Keratinocyte (primary cell): ENCODE results near the gene DLG2. TPM values are rescaled to one million over a fixed set of nuclear protein-coding genes. Genes with fewer than 3 reads are reported as not detected.

Source experiments
- DNase-seq: peaks from one replicate; pipeline ENCODE4 v3.0.0-alpha.2; 2011; ENCODE audit warnings: low read depth, missing footprints, low spot score
- FAIRE-seq: peaks from 2 replicates; lab custom pipeline; 2011; peaks lifted over from hg19 to GRCh38; lab: Jason Lieb, UNC
- H2AFZ ChIP-seq: 2 replicates; pipeline ENCODE4 v1.6.0; 2012; ENCODE audit warnings: low read length, control low read depth, inconsistent platforms; ENCODE audit not compliant: control insufficient read depth
- H3K27ac ChIP-seq: 2 replicates; pipeline ENCODE4 v1.5.1; 2011; ENCODE audit warnings: low read length; ENCODE audit not compliant: control insufficient read depth, insufficient read depth
- H3K27me3 ChIP-seq: 3 replicates; pipeline ENCODE4 v1.6.0; 2011; ENCODE audit warnings: low read length; ENCODE audit not compliant: control insufficient read depth, insufficient read depth; ENCODE audit errors: extremely low read depth
- H3K36me3 ChIP-seq, 2 experiments: 2 replicates in 1 of 2; 3 replicates in 1 of 2; pipeline ENCODE4 v1.5.1; 2011; ENCODE audit warnings: low read length in 2 of 2, mild to moderate bottlenecking in 1 of 2; ENCODE audit not compliant: control insufficient read depth in 2 of 2, insufficient read depth in 2 of 2; ENCODE audit errors: extremely low read depth in 1 of 2
- H3K4me1 ChIP-seq: 3 replicates; pipeline ENCODE4 v1.5.1; 2011; ENCODE audit warnings: low read length; ENCODE audit not compliant: control insufficient read depth, insufficient read depth; ENCODE audit errors: extremely low read depth
- H3K4me2 ChIP-seq: 3 replicates; pipeline ENCODE4 v1.6.0; 2011; ENCODE audit warnings: low read depth, low read length; ENCODE audit not compliant: control insufficient read depth, insufficient read depth; ENCODE audit errors: extremely low read depth
- H3K4me3 ChIP-seq, 3 experiments: fragments of 200-600 bp in 1 of 3; sonication (generic) in 1 of 3; 2 replicates in 2 of 3; 3 replicates in 1 of 3; pipeline ENCODE4 v1.5.1; 2011 to 2016; ENCODE audit warnings: low read length in 3 of 3, mild to moderate bottlenecking in 3 of 3, control low read depth in 2 of 3, inconsistent platforms in 1 of 3, low read depth in 1 of 3, mixed read lengths in 1 of 3, mixed run types in 1 of 3, moderate library complexity in 1 of 3; ENCODE audit not compliant: control insufficient read depth in 2 of 3, insufficient read depth in 2 of 3; ENCODE audit errors: extremely low read depth in 1 of 3
- H3K79me2 ChIP-seq: 2 replicates; pipeline ENCODE4 v1.6.0; 2012; ENCODE audit warnings: low read length; ENCODE audit not compliant: control insufficient read depth, insufficient read depth
- H3K9ac ChIP-seq: 3 replicates; pipeline ENCODE4 v1.6.0; 2011; ENCODE audit warnings: low read length; ENCODE audit not compliant: control insufficient read depth, insufficient read depth; ENCODE audit errors: extremely low read depth
- H3K9me1 ChIP-seq: 3 replicates; pipeline ENCODE4 v1.6.0; 2011; ENCODE audit warnings: low read length; ENCODE audit not compliant: control insufficient read depth, insufficient read depth; ENCODE audit errors: extremely low read depth
- H3K9me3 ChIP-seq: 2 replicates; pipeline ENCODE4 v1.5.1; 2012; ENCODE audit warnings: low read depth, low read length; ENCODE audit not compliant: control insufficient read depth
- H4K20me1 ChIP-seq: 3 replicates; pipeline ENCODE4 v1.6.0; 2011; ENCODE audit warnings: low read length; ENCODE audit not compliant: control insufficient read depth, insufficient read depth; ENCODE audit errors: extremely low read depth
- EZH2 ChIP-seq: IDR thresholded peaks from one replicate; pipeline ENCODE4 v1.6.1; 2012; ENCODE audit warnings: inconsistent platforms, mild to moderate bottlenecking, low read length, moderate library complexity
- dilution Hi-C: fragments of 300-500 bp; cut with MboI; formaldehyde crosslinking; loops from one replicate; pipeline ENCODE4 v1.7.0; 2020; ENCODE audit warnings: low sequenced_read_pairs; ENCODE audit not compliant: extremely low pct_ligation_motif_present
- polyA plus RNA-seq, 5 experiments: library from polyadenylated mRNA; depleted of rRNA in 3 of 5; stranded (reverse) in 3 of 5; stranded (forward) in 1 of 5; unstranded in 1 of 5; fragments of >200 nt; gene quantifications; 1 replicate in 1 of 5; 2 replicates in 3 of 5; 3 replicates in 1 of 5; pipeline versions ENCODE4 v1.2.1 to v1.2.3, GENCODE V29; 2011 to 2012; ENCODE audit warnings: missing spikeins in 2 of 5, low read depth in 1 of 5, low replicate concordance in 1 of 5
- TF ChIP-seq, protein P1 (sequence below), 3 experiments: IDR thresholded peaks in 1 of 3; conservative IDR thresholded peaks in 1 of 3; optimal IDR thresholded peaks in 1 of 3; 2 replicates in 2 of 3; 3 replicates in 1 of 3; pipeline versions ENCODE3 to v1.5.1; 2011; ENCODE audit warnings: low read length in 3 of 3, mild to moderate bottlenecking in 3 of 3, moderate library complexity in 2 of 3, control low read depth in 1 of 3, inconsistent platforms in 1 of 3; ENCODE audit not compliant: insufficient read depth in 2 of 3; ENCODE audit errors: extremely low read depth in 1 of 3

The DLG2 gene
- polyA plus RNA-seq, 1 donor (not counting 4 experiments of a cell fraction or from before 2014, with no cell fraction given): 0.55 TPM

DNA sequence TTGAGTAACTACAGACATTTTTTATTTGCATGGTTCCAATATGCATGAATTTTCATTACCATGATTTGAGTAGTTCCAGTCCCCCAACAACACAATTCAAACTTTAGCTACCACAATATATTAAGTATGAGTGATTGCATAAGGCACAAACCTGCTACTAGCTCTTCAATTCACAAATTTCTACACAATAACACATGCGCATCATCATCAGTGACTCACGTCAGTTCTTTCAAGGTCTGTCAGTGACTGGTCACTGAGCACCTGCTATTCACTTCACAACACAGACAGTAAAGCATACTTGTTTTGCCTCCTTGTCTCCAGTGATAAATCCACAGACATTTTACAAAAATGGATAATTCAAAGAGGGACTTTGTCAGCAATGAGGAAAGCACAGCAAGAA lies 1905.9 kb downstream of the DLG2 start:
- Histone ChIP-seq H3K36me3 (no peaks in the 10 kb centered on the region), H3K9ac (no peak overlapping the region), H3K4me3 (no peak overlapping the region), H3K4me1 (peaks cover 10% of the 10 kb centered on the region), H3K27me3 (no peaks in the 10 kb centered on the region), H3K79me2 (no peaks in the 10 kb centered on the region), H3K4me2 (no peak overlapping the region), H4K20me1 (no peaks in the 10 kb centered on the region), H3K9me1 (no peaks in the 10 kb centered on the region), H3K9me3 (no peaks in the 10 kb centered on the region), H2AFZ (no peak overlapping the region), H3K27ac (no peak overlapping the region)
- no peak for FAIRE-seq
- TF ChIP-seq, protein P1, sequence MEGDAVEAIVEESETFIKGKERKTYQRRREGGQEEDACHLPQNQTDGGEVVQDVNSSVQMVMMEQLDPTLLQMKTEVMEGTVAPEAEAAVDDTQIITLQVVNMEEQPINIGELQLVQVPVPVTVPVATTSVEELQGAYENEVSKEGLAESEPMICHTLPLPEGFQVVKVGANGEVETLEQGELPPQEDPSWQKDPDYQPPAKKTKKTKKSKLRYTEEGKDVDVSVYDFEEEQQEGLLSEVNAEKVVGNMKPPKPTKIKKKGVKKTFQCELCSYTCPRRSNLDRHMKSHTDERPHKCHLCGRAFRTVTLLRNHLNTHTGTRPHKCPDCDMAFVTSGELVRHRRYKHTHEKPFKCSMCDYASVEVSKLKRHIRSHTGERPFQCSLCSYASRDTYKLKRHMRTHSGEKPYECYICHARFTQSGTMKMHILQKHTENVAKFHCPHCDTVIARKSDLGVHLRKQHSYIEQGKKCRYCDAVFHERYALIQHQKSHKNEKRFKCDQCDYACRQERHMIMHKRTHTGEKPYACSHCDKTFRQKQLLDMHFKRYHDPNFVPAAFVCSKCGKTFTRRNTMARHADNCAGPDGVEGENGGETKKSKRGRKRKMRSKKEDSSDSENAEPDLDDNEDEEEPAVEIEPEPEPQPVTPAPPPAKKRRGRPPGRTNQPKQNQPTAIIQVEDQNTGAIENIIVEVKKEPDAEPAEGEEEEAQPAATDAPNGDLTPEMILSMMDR (optimal IDR thresholded peaks at IDR 0.05 in 1 of 3, IDR thresholded peaks at IDR 0.05 in 1 of 3, conservative IDR thresholded peaks at IDR 0.05 in 1 of 3; ENCODE audit: extremely low read depth in 1 of 3, insufficient read depth in 2 of 3, low read length in 3 of 3): no peak
- TF ChIP-seq EZH2: no peak
- DNase-seq: peak; percentile 13
- dilution Hi-C loops: no loop called here

DNA sequence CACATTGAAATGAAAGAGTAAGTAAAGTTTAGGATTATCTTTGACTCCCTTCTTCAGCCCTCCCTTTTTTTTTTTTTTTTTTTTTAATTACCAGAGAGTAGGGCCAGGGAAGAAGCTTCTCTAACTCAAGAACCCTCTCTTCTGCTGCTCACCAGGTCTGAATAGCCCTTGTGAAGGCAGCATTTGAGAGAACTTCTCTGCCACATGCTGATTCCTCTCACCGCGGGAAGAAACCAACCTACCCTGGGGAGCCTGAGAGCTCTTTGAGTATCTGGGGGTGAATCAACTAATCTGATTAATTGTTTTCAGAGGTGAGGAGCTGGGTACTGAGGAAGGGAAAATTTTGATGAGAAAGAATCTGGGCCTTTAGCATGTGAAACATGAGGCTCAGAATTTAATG lies 1906.5 kb downstream of the DLG2 start:
- Histone ChIP-seq H3K27me3 (no peaks in the 10 kb centered on the region), H3K27ac (no peak overlapping the region), H3K4me3 (no peak overlapping the region), H3K4me1 (peaks cover 10% of the 10 kb centered on the region), H3K9me1 (no peaks in the 10 kb centered on the region), H3K4me2 (no peak overlapping the region), H3K9ac (no peak overlapping the region), H3K79me2 (no peaks in the 10 kb centered on the region), H3K9me3 (no peaks in the 10 kb centered on the region), H2AFZ (no peak overlapping the region), H4K20me1 (no peaks in the 10 kb centered on the region), H3K36me3 (no peaks in the 10 kb centered on the region)
- FAIRE-seq (no peak), DNase-seq (no peak)
- no peak for TF ChIP-seq EZH2
- TF ChIP-seq, protein P1 (optimal IDR thresholded peaks at IDR 0.05 in 1 of 3, IDR thresholded peaks at IDR 0.05 in 1 of 3, conservative IDR thresholded peaks at IDR 0.05 in 1 of 3; ENCODE audit: extremely low read depth in 1 of 3, insufficient read depth in 2 of 3, low read length in 3 of 3): no peak
- dilution Hi-C loops: no loop called here
